ENCODE measurements around the gene IL25. TPM values are rescaled to one million over a fixed set of nuclear protein-coding genes. Genes with fewer than 3 reads are reported as not detected.

IL25 gene
- total and polyA plus RNA-seq, 2 of the 13 experiments (the other 11 are each of a cell fraction or from before 2014, with no cell fraction given), result not detected

DNA sequence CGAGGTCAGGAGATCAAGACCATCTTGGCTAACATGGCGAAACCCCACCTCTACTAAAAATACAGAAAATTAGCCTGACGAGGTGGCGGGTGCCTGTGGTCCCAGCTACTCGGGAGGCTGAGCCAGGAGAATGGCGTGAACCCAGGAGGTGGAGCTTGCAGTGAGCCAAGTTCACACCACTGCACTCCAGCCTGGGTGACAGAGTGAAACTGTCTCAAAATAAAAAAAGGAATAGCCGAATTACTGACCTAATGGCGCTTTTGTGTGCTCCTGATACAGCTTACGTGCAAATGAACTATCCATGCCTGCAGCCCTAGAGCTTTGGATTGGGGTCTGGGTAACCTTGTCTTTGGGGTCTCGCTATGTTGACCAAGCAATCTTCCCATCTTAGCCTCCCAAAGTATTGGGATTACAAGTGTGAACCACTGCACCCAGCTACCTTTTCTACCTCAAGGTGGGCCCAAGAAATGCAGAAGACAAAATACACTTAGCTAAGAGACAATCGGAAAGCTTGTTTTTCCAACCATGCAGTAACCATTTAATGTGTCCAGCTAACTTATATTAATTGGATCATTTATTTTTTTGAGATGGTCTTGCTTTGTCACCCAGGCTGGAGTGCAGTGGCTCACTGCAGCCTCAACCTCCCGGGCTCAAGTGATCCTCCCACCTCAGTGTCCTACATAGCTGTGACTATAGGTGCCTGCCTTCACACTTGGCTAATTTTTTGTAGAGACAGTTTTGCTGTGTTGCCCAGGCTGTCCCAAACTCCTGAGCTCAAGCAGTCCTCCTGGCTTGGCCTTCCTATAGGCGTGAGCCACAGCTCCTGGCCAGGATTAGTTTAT, 45.9 kb upstream of the IL25 start (continued):
- TF ChIP-seq, protein P1, sequence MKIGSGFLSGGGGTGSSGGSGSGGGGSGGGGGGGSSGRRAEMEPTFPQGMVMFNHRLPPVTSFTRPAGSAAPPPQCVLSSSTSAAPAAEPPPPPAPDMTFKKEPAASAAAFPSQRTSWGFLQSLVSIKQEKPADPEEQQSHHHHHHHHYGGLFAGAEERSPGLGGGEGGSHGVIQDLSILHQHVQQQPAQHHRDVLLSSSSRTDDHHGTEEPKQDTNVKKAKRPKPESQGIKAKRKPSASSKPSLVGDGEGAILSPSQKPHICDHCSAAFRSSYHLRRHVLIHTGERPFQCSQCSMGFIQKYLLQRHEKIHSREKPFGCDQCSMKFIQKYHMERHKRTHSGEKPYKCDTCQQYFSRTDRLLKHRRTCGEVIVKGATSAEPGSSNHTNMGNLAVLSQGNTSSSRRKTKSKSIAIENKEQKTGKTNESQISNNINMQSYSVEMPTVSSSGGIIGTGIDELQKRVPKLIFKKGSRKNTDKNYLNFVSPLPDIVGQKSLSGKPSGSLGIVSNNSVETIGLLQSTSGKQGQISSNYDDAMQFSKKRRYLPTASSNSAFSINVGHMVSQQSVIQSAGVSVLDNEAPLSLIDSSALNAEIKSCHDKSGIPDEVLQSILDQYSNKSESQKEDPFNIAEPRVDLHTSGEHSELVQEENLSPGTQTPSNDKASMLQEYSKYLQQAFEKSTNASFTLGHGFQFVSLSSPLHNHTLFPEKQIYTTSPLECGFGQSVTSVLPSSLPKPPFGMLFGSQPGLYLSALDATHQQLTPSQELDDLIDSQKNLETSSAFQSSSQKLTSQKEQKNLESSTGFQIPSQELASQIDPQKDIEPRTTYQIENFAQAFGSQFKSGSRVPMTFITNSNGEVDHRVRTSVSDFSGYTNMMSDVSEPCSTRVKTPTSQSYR (CRISPR knock-in tag; IDR thresholded peaks at IDR 0.05; ENCODE audit: borderline replicate concordance), result no peak
- TF ChIP-seq ZNF124 (CRISPR knock-in tag; IDR thresholded peaks at IDR 0.05), result no peak; the same call in 1 of the 2 replicates
- no peak for TF ChIP-seq FOXK2 (IDR thresholded peaks at IDR 0.05)
- TF ChIP-seq ZNF382 (CRISPR knock-in tag; IDR thresholded peaks at IDR 0.05; ENCODE audit: borderline replicate concordance), result no peak
- TF ChIP-seq SATB2 (CRISPR knock-in tag; IDR thresholded peaks at IDR 0.05), result no peak
- TF ChIP-seq ELF1 (CRISPR knock-in tag; IDR thresholded peaks at IDR 0.05), result no peak
- no peak for TF ChIP-seq TAF15 (IDR thresholded peaks at IDR 0.05; ENCODE audit: low read depth, low read length, poor library complexity, severe bottlenecking)
- no peak for TF ChIP-seq ZNF34 (CRISPR knock-in tag; IDR thresholded peaks at IDR 0.05; ENCODE audit: borderline replicate concordance)
- no peak for TF ChIP-seq ZKSCAN5 (CRISPR knock-in tag; IDR thresholded peaks at IDR 0.05)
- no peak for TF ChIP-seq ZNF720 (CRISPR knock-in tag; IDR thresholded peaks at IDR 0.05)
- peak; percentile 70; the same call in 1 of the 2 replicates for TF ChIP-seq ATF7-NPFF (CRISPR knock-in tag; IDR thresholded peaks at IDR 0.05; ENCODE audit: low read depth)
- TF ChIP-seq, protein P2, sequence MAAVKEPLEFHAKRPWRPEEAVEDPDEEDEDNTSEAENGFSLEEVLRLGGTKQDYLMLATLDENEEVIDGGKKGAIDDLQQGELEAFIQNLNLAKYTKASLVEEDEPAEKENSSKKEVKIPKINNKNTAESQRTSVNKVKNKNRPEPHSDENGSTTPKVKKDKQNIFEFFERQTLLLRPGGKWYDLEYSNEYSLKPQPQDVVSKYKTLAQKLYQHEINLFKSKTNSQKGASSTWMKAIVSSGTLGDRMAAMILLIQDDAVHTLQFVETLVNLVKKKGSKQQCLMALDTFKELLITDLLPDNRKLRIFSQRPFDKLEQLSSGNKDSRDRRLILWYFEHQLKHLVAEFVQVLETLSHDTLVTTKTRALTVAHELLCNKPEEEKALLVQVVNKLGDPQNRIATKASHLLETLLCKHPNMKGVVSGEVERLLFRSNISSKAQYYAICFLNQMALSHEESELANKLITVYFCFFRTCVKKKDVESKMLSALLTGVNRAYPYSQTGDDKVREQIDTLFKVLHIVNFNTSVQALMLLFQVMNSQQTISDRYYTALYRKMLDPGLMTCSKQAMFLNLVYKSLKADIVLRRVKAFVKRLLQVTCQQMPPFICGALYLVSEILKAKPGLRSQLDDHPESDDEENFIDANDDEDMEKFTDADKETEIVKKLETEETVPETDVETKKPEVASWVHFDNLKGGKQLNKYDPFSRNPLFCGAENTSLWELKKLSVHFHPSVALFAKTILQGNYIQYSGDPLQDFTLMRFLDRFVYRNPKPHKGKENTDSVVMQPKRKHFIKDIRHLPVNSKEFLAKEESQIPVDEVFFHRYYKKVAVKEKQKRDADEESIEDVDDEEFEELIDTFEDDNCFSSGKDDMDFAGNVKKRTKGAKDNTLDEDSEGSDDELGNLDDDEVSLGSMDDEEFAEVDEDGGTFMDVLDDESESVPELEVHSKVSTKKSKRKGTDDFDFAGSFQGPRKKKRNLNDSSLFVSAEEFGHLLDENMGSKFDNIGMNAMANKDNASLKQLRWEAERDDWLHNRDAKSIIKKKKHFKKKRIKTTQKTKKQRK (IDR thresholded peaks at IDR 0.05; ENCODE audit: low read length), result no peak
- TF ChIP-seq, protein P3, sequence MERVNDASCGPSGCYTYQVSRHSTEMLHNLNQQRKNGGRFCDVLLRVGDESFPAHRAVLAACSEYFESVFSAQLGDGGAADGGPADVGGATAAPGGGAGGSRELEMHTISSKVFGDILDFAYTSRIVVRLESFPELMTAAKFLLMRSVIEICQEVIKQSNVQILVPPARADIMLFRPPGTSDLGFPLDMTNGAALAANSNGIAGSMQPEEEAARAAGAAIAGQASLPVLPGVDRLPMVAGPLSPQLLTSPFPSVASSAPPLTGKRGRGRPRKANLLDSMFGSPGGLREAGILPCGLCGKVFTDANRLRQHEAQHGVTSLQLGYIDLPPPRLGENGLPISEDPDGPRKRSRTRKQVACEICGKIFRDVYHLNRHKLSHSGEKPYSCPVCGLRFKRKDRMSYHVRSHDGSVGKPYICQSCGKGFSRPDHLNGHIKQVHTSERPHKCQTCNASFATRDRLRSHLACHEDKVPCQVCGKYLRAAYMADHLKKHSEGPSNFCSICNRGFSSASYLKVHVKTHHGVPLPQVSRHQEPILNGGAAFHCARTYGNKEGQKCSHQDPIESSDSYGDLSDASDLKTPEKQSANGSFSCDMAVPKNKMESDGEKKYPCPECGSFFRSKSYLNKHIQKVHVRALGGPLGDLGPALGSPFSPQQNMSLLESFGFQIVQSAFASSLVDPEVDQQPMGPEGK (CRISPR knock-in tag; IDR thresholded peaks at IDR 0.05), result no peak
- TF ChIP-seq, protein P4, sequence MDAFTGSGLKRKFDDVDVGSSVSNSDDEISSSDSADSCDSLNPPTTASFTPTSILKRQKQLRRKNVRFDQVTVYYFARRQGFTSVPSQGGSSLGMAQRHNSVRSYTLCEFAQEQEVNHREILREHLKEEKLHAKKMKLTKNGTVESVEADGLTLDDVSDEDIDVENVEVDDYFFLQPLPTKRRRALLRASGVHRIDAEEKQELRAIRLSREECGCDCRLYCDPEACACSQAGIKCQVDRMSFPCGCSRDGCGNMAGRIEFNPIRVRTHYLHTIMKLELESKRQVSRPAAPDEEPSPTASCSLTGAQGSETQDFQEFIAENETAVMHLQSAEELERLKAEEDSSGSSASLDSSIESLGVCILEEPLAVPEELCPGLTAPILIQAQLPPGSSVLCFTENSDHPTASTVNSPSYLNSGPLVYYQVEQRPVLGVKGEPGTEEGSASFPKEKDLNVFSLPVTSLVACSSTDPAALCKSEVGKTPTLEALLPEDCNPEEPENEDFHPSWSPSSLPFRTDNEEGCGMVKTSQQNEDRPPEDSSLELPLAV (CRISPR knock-in tag; conservative IDR thresholded peaks at IDR 0.05; ENCODE audit: low read depth), result no peak
- TF ChIP-seq DR1 (CRISPR knock-in tag; IDR thresholded peaks at IDR 0.05), result no peak; the same call in 1 of the 2 replicates
- no peak; the same call in 1 of the 2 replicates for TF ChIP-seq ZNF891 (CRISPR knock-in tag; IDR thresholded peaks at IDR 0.05)
- TF ChIP-seq ZNF816 (CRISPR knock-in tag; IDR thresholded peaks at IDR 0.05; ENCODE audit: borderline replicate concordance), result no peak
- TF ChIP-seq ZNF772 (CRISPR knock-in tag; IDR thresholded peaks at IDR 0.05), result peak; percentile 42; the same call in 1 of the 2 replicates
- TF ChIP-seq ZNF670 (CRISPR knock-in tag; IDR thresholded peaks at IDR 0.05; ENCODE audit: borderline replicate concordance), result no peak

Data from HepG2 (cell line).